IPS-18a (cell line): ENCODE measurements around the gene EMX1.

Experiments used
- H3K27ac ChIP-seq: one replicate; pipeline ENCODE4 v1.5.1; 2013; ENCODE audit warnings: low read length
- H3K27me3 ChIP-seq: one replicate; pipeline ENCODE4 v1.6.1; 2013; ENCODE audit warnings: mild to moderate bottlenecking, low read length; ENCODE audit not compliant: control insufficient read depth, insufficient read depth
- H3K36me3 ChIP-seq: one replicate; pipeline ENCODE4 v1.6.1; 2013; ENCODE audit warnings: low read depth, low read length; ENCODE audit not compliant: control insufficient read depth
- H3K4me1 ChIP-seq: one replicate; pipeline ENCODE4 v1.6.1; 2013; ENCODE audit warnings: low read depth, low read length; ENCODE audit not compliant: control insufficient read depth
- H3K4me3 ChIP-seq: one replicate; pipeline ENCODE4 v1.5.1; 2013; ENCODE audit warnings: low read length
- H3K9ac ChIP-seq: one replicate; pipeline ENCODE4 v1.6.1; 2013; ENCODE audit warnings: mild to moderate bottlenecking, low read length, moderate library complexity
- H3K9me3 ChIP-seq: one replicate; pipeline ENCODE4 v1.6.1; 2013; ENCODE audit warnings: low read depth, low read length; ENCODE audit not compliant: control insufficient read depth

The EMX1 gene

DNA sequence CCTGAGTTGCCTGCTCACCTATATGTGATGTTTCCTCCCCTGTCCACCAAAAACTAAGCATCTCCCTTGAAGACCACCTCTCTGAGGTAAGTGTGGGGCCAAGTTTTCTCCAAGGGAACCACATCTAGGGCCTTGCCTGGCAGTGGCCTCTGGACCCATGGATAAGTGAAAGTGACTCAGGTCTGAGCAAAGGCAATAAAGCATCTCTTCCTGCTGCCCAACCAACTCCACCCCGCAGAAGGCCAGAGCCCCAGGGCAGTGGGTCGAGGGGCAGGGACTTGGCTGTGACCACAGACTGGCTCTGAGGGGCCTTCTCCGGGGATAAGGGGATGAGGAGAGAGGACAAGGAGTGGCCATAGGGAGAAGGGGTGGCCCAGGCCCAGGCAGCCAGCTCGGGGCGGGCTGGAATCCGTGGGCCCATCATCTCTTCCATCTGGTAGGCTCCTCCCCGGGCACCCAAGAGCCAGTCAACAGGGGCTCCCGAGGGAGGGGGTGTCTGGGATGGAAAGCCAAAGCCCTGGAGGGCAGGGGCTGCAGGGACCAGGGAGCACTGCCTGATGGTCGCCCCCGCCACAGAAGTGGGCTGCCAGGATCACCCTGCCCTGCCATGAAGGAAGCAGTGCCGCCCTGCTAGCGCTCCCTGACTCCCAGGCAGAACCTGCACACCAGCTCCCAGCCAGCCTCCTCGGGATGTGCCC lies 33.4 kb downstream of the EMX1 start:
- Histone ChIP-seq H3K36me3 (no peaks in the 10 kb centered on the region), H3K4me1 (peaks cover 17% of the 10 kb centered on the region), H3K9ac (no peak overlapping the region), H3K9me3 (no peaks in the 10 kb centered on the region), H3K4me3 (no peak overlapping the region), H3K27ac (no peak overlapping the region), H3K27me3 (no peaks in the 10 kb centered on the region)

DNA sequence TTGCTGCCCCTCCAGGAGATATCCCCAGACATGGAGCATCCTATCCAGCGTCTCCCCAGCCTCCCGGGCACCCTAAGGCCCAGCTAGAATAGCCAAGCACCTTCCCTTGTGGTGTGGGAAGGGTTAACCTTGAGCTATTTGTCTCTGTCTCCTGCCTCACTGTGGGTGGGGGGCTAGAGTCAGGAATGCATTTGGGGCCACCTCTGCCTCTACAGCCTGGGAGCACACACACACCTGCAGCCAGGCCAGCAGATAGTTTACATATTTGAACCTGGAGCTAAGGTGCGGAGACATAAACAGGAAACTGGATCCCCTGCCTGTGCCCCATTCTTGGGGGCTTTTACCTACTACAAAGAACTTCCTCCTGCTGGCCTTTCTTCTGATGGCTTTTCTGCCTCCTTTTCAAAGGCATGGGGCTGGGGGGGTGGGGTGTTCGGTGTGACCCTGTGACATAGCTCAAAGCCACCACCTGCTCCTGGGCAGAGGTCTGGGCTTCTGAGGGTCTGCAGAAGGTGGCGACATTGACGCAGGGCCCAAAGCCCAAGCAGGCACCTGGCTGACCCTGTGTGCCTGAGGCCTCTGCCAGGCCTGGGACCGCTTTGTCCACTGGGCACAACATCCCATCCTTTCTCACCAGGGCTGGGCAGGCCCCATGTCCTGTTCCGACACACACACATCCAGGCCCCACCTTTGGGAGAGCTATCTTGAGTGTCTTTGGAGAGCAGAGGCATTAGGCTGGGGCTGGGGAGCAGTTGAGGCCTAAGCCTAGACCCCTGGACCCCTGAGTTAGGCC lies 34.2 kb downstream of the EMX1 start:
- no peaks in the 10 kb centered on the region for H3K9me3 ChIP-seq
- H3K4me3 ChIP-seq: no peak overlapping the region
- peak overlapping the region; percentile 25 for H3K9ac ChIP-seq
- peaks cover 17% of the 10 kb centered on the region for H3K4me1 ChIP-seq
- H3K27me3 ChIP-seq: no peaks in the 10 kb centered on the region
- peak overlapping the region; percentile 75 for H3K27ac ChIP-seq
- H3K36me3 ChIP-seq: no peaks in the 10 kb centered on the region

DNA sequence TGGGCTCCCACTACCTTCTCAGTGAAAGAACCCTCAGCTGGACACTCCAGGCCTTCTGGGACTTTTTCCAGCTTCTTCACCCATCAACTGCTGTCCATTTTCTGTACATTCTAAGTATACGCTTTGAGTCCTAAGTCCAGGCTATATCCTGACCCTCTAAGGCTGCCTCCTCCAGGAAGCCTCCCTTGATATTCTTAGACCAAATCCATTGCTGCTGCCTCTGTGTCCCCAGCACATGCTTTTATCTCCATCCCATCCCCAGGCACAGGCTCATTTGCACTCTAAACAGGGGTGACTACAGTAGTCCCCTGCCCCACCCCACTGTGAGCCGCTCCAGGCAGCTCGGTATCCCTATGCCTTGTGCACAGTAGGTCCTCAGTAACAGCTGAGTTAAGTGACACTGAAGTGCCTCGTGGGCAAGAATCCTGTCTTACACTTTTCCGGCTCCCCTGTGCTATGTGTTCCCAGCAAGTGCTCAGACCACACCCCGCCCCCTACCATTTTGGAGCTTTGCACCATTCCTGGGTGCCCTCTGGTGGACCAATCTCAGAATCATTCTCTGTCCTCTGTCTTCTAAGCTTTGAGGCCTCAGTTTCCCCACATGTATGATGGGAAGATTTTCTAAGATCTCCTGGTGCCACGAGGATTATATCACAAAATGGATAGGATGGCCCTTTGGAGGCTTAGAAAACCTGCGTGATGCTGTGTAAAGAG lies 34.9 kb downstream of the EMX1 start:
- peaks cover 17% of the 10 kb centered on the region for H3K4me1 ChIP-seq
- H3K4me3 ChIP-seq: no peak overlapping the region
- peaks cover 4% of the 10 kb centered on the region for H3K27me3 ChIP-seq
- no peaks in the 10 kb centered on the region for H3K9me3 ChIP-seq
- H3K9ac ChIP-seq: peak overlapping the region; percentile 25
- peak overlapping the region; percentile 75 for H3K27ac ChIP-seq
- no peaks in the 10 kb centered on the region for H3K36me3 ChIP-seq

DNA sequence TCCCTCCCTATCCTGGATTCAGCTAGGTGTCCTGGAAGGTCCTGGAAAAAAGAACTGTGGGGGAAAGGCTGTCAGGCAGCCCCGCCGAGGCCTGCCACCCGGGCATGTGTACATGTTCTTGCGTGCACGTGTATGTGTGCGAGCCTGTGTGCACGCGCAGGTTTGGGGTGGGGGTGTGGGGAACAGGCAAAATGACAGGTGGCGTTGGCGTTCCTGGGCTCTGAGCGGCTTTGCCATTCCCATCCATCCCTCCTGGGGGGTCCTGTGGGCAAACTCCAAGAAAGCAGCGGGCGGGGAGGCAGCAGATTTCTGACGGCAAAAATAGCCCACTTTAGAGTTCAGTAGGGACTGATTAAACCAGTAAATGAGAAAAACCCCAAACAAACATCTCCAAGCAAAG lies 35.6 kb downstream of the EMX1 start:
- no peak overlapping the region for H3K27ac ChIP-seq

DNA sequence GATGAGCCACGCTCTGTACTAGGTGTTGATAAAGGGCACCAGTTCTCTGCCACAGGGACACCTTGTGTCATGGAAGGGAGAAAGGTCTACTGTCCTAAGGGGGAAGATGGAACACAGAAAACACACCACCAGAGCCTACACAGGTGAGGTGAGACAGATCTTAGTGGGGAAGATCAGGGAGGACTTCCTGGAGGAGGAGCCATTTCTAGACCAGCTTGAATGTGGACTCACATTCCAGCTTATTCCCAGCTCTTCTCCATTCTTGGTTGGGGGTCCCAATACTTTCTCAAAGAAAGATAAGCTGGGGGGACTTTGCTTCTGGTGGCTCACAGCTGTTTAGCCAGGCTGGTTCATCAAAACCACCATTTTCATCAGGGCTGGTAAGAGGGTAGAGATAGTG lies 36.2 kb downstream of the EMX1 start:
- Histone ChIP-seq H3K9ac (no peak overlapping the region), H3K4me3 (no peak overlapping the region), H3K36me3 (no peaks in the 10 kb centered on the region), H3K27me3 (peaks cover 5% of the 10 kb centered on the region), H3K9me3 (no peaks in the 10 kb centered on the region), H3K4me1 (peaks cover 17% of the 10 kb centered on the region), H3K27ac (no peak overlapping the region)

More for the DNA sequence above, 35.6 kb downstream of the EMX1 start:
- Histone ChIP-seq H3K36me3 (no peaks in the 10 kb centered on the region), H3K9ac (no peak overlapping the region), H3K9me3 (no peaks in the 10 kb centered on the region), H3K4me3 (no peak overlapping the region), H3K4me1 (peaks cover 17% of the 10 kb centered on the region), H3K27me3 (peaks cover 5% of the 10 kb centered on the region)

DNA sequence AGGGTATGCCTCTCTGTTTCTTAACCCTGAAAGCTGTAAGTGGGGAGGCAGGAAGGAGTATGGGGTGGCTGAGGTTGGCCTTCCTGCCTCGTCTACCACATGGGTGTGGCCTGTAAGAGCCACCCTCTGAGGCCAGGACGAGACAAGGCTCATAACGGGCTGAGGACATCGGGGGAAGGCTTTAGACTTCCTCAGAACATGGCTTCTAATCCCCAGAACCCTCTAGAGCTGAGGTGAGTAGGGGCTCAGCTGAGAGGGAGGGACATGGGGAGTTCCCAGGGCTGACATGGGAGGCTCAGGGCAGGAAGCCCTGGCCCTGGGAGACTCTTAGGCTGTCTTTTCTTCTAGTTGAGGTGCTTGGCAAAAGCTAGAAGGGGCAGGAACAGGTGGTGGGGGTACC lies 36.7 kb downstream of the EMX1 start:
- Histone ChIP-seq H3K9ac (no peak overlapping the region), H3K27ac (no peak overlapping the region), H3K36me3 (no peaks in the 10 kb centered on the region), H3K4me1 (peaks cover 17% of the 10 kb centered on the region), H3K9me3 (no peaks in the 10 kb centered on the region), H3K4me3 (no peak overlapping the region), H3K27me3 (peaks cover 5% of the 10 kb centered on the region)

DNA sequence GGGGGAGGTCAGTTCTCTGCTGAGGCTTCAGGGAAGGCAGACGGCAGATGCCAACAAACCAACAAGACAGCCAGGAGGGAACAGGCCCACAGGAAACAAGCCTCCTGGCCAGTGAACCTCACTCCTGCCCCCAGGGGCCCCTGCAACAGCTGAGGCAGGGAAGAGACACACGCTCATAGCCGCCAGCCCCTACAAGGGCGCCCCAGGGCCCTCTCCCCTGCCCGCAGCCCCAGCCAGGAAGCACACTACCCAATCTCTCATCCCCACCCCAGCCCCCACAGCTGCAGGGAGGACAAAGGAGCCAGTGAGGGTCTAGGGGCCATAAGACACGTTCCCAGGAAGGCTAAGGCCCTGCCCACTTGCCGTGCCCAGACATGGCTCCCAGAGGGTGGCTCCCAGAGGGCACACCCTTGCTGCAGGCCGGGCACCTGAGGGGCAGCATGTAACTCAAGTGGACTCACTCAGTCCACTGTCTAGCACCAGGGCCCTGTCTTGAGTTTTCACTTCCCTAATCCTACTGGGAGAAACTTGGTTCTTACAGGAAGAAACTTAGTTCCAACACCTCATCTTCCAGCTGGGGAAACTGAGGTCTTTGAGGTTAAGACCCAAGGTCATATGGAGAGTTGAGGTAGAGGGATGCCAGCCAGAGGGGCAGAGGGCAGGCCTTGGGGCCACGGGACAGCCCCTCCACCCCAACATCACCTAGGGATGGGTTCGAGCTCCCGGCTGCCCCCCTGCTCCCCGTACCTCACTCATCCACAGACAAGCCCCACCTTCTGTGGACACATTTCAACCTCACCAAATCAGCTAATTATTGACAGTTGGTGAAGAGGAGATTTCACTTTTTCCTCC lies 37.3 kb downstream of the EMX1 start:
- Histone ChIP-seq H3K4me1 (peaks cover 17% of the 10 kb centered on the region), H3K9me3 (no peaks in the 10 kb centered on the region), H3K27ac (no peak overlapping the region), H3K9ac (no peak overlapping the region), H3K4me3 (no peak overlapping the region), H3K36me3 (no peaks in the 10 kb centered on the region), H3K27me3 (peaks cover 5% of the 10 kb centered on the region)

DNA sequence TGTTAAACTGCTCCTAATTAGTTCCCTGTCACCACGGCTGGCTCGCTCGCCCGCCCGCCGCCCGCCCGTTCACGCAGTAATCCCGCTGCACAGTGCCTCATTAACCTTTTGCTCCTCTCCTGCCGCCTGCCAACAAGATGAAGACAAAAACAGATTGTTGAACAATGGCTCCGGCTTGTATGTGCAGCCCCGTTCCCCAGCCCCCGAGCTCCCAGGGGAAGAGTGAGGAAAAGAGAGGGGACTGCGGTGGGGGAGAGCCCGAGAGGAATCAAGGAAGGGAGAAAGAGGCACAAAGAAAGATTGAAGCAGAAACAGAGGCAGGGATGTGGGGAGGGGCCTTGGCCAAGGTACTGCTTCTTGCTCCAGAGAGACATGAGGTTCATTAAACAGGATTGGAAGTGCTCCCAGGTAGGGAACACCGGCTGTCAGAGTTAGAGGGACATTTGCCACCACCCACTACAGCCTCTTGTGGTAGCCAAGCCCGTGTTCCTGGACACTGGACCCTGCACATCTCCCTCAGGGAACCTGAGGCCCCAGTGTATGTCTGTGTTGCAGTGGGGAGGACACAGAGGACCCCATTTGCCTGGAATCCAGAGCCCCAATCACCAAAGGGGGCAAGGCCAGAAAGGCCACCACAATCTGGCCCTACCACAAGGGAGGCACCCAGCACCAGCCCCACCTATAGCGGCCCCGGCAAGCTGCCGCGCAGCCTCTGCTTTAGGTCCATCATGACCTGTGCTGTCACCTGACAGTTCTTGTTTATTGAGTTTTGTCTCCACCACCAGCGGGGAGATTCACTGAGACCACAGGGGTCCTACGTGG lies 38.1 kb downstream of the EMX1 start:
- Histone ChIP-seq H3K4me1 (peaks cover 17% of the 10 kb centered on the region), H3K27me3 (peaks cover 5% of the 10 kb centered on the region), H3K9ac (no peak overlapping the region), H3K27ac (no peak overlapping the region), H3K4me3 (no peak overlapping the region), H3K36me3 (no peaks in the 10 kb centered on the region), H3K9me3 (no peaks in the 10 kb centered on the region)

DNA sequence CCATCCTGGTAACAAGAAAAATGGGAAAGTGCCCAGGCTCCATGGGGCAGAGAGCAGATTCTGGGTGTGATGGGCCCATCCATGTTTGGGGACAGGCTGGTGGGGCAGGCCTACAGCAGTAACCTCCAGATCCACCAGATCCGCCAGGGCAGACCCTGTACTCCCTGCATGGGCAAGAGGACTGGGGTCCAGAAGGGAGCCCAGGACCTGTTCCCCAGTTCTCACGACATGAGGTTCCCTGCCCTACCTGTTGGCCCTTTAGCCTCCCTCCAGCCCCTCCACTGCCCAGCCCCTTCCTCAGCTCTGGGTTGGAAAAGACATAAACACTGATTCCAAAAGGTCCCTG lies 38.7 kb downstream of the EMX1 start:
- H3K27me3 ChIP-seq: peaks cover 5% of the 10 kb centered on the region
- peaks cover 17% of the 10 kb centered on the region for H3K4me1 ChIP-seq
- H3K9ac ChIP-seq: no peak overlapping the region
- no peaks in the 10 kb centered on the region for H3K36me3 ChIP-seq
- no peaks in the 10 kb centered on the region for H3K9me3 ChIP-seq
- H3K4me3 ChIP-seq: no peak overlapping the region
- H3K27ac ChIP-seq: no peak overlapping the region

DNA sequence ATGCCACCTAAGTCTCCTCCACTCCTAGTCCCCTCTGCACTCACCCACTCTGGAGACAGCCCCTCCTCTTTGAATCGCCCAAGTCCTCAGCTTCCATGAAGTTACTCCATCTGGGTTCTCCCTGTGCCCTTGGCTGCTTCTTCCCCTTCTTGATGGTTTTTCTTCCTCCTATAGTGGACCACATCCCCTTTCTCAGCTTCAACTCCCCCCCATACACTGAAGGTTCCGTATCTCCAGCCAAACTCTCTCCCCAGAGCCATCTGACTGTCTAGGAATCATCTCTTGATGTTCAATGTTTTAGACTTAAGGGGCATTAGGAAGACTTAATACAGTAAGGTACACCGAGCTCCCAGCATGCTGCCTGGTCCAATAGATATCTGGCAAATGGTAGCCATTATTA lies 39.6 kb downstream of the EMX1 start:
- Histone ChIP-seq H3K4me3 (no peak overlapping the region), H3K9me3 (no peaks in the 10 kb centered on the region), H3K4me1 (peaks cover 8% of the 10 kb centered on the region), H3K36me3 (no peaks in the 10 kb centered on the region), H3K27me3 (peaks cover 5% of the 10 kb centered on the region), H3K9ac (no peak overlapping the region), H3K27ac (no peak overlapping the region)
